ENCODE measurements around the gene TNRC6B. TPM values are rescaled to one million over a fixed set of nuclear protein-coding genes. Genes with fewer than 3 reads are reported as not detected.

The TNRC6B gene
- total RNA-seq, 2 experiments from 2014 or later = 37.0 to 63.7 TPM

GRCh38 chr22:40216041-40216756, 38.5 kb downstream of the TNRC6B start:
- peak overlapping the region; percentile 70 for H3K4me2 ChIP-seq (ENCODE audit: low read length)
- intact Hi-C loops (cut with micrococcal nuclease; ENCODE audit: unreplicated experiment) = no loop called here
- peaks cover 7% of the 10 kb centered on the region; the same call in 1 of the 2 replicates for H3K36me3 ChIP-seq (ENCODE audit: insufficient read depth, low read length)
- DNase-seq (ENCODE audit: low spot score) = peak; percentile 54
- CTCF ChIA-PET (ENCODE audit: unreplicated experiment) = no interaction called here
- H3K9me3 ChIP-seq (ENCODE audit: low read length) = no peaks in the 10 kb centered on the region
- peaks cover 89% of the 10 kb centered on the region for H3K79me2 ChIP-seq (ENCODE audit: insufficient read depth, low read depth, low read length)
- TF ChIP-seq EZH2phosphoT487 (IDR thresholded peaks at IDR 0.05; ENCODE audit: borderline replicate concordance, low read depth, low read length) (no peak), CTCF (conservative IDR thresholded peaks at IDR 0.05; ENCODE audit: low read length) (no peak; the same call in 1 of the 2 replicates)
- peaks cover 8% of the 10 kb centered on the region; the same call in 1 of the 2 replicates for H4K20me1 ChIP-seq (ENCODE audit: insufficient read depth, low read length)
- H3K9me2 ChIP-seq (ENCODE audit: insufficient read depth, low read length) = no peaks in the 10 kb centered on the region
- peak overlapping the region; percentile 16; the same call in 1 of the 2 replicates for H2AFZ ChIP-seq (ENCODE audit: low read length)
- peak overlapping the region; percentile 81 for H3K27ac ChIP-seq (ENCODE audit: low read depth, low read length, poor library complexity, severe bottlenecking)
- peaks cover 75% of the 10 kb centered on the region for H3K4me1 ChIP-seq (ENCODE audit: insufficient read depth, low read length, poor library complexity, severe bottlenecking)
- POLR2A ChIA-PET = interaction anchor here (0.6 to 2.1 kb wide), 3 partner anchors 39 to 435 kb away, joined by 3 to 9 read pairs (median 3); partner anchors contain the start of gene TNRC6B
- peak overlapping the region; percentile 43 for H3K4me3 ChIP-seq (ENCODE audit: low read depth, low read length, poor library complexity, severe bottlenecking)
- BruUV-seq (replicated peaks) = no TSS peak

- peaks cover 85% of the 10 kb centered on the region for H3K79me2 ChIP-seq (ENCODE audit: insufficient read depth, low read depth, low read length)
- no peak for DNase-seq (ENCODE audit: low spot score)
- peaks cover 57% of the 10 kb centered on the region for H3K4me1 ChIP-seq (ENCODE audit: insufficient read depth, low read length, poor library complexity, severe bottlenecking)
- H3K36me3 ChIP-seq (ENCODE audit: insufficient read depth, low read length) = peaks cover 7% of the 10 kb centered on the region; the same call in 1 of the 2 replicates
- intact Hi-C loops (cut with micrococcal nuclease; ENCODE audit: unreplicated experiment) = no loop called here
- BruUV-seq (replicated peaks) = no TSS peak
- ChIA-PET POLR2A (interaction anchor here (0.6 to 0.7 kb wide), 2 partner anchors 37 to 128 kb away, joined by 4 read pairs; no protein-coding TSS in a partner anchor), CTCF (ENCODE audit: unreplicated experiment) (no interaction called here)
- no peak overlapping the region for H3K27ac ChIP-seq (ENCODE audit: low read depth, low read length, poor library complexity, severe bottlenecking)
- no peak overlapping the region for H3K4me3 ChIP-seq (ENCODE audit: low read depth, low read length, poor library complexity, severe bottlenecking)
- no peak overlapping the region for H2AFZ ChIP-seq (ENCODE audit: low read length)
- no peak for TF ChIP-seq CTCF (conservative IDR thresholded peaks at IDR 0.05; ENCODE audit: low read length)
- no peak for TF ChIP-seq EZH2phosphoT487 (IDR thresholded peaks at IDR 0.05; ENCODE audit: borderline replicate concordance, low read depth, low read length)
- H4K20me1 ChIP-seq (ENCODE audit: insufficient read depth, low read length) = no peaks in the 10 kb centered on the region
- H3K9me3 ChIP-seq (ENCODE audit: low read length) = no peaks in the 10 kb centered on the region
- no peak overlapping the region for H3K4me2 ChIP-seq (ENCODE audit: low read length)
- H3K9me2 ChIP-seq (ENCODE audit: insufficient read depth, low read length) = no peaks in the 10 kb centered on the region
These were observed 40.4 kb downstream of the TNRC6B start for GRCh38 chr22:40218152-40218551.

Data from OCI-LY7 (cell line).